Stomach (tissue), 4 donors: ENCODE data around the gene ZNF785.

Experiments used
- CTCF ChIP-seq, 7 experiments: fragments of 450-650 bp in 4 of 7; fragments of 200-600 bp in 3 of 7; sonication (generic) in 3 of 7; IDR thresholded peaks; one replicate each; pipeline ENCODE4 v1.5.1; 2016 to 2019; ENCODE audit warnings: antibody characterized with exemption in 7 of 7, control low read depth in 2 of 7, mild to moderate bottlenecking in 1 of 7
- EP300 ChIP-seq: sonication (generic); formaldehyde crosslinking; IDR thresholded peaks from one replicate; pipeline ENCODE4 v1.6.1; 2017; ENCODE audit warnings: antibody characterized with exemption
- POLR2A ChIP-seq, 4 donors: fragments of 450-650 bp; IDR thresholded peaks; one replicate each; pipeline ENCODE4 v1.6.1; 2016; ENCODE audit warnings: antibody characterized with exemption in 4 of 4, control low read depth in 2 of 4, mild to moderate bottlenecking in 1 of 4, moderate library complexity in 1 of 4
- POLR2AphosphoS5 ChIP-seq, 3 donors: sonication (generic); formaldehyde crosslinking; IDR thresholded peaks; one replicate each; pipeline ENCODE4 v1.6.1; 2016; ENCODE audit warnings: antibody characterized with exemption in 3 of 3

- no peak for TF ChIP-seq CTCF (IDR thresholded peaks at IDR 0.05)
- no peak for TF ChIP-seq POLR2AphosphoS5 (IDR thresholded peaks at IDR 0.05)
- no peak for TF ChIP-seq POLR2A (IDR thresholded peaks at IDR 0.05)
- no peak for TF ChIP-seq EP300
Observed at GRCh38 chr16:30585022-30585399, 486 bp downstream of the ZNF785 start.
